ENCODE results near the gene DNER.

DNER gene

GRCh38 chr2:229718057-229718456, 3.7 kb upstream of the DNER start:
- no peak for DNase-seq
- in situ Hi-C loops (cut with HindIII; ENCODE audit: low pct_ligation_motif_present, low sequenced_read_pairs): no loop called here
- H3K27ac ChIP-seq: no peak overlapping the region
- H3K4me3 ChIP-seq (ENCODE audit: low read depth, low read length): no peak overlapping the region
- peaks cover 12% of the 10 kb centered on the region for H3K27me3 ChIP-seq (replicated peaks)
- H3K36me3 ChIP-seq (replicated peaks): no peaks in the 10 kb centered on the region
- no peak for TF ChIP-seq CTCF (IDR thresholded peaks at IDR 0.05; ENCODE audit: low read depth, low read length, missing control alignments)

GRCh38 chr2:229715895-229716507, 1.6 kb upstream of the DNER start:
- no peak for DNase-seq
- H3K27me3 ChIP-seq (replicated peaks): peaks cover 13% of the 10 kb centered on the region
- no peak overlapping the region for H3K4me3 ChIP-seq (ENCODE audit: low read depth, low read length)
- in situ Hi-C loops (cut with HindIII; ENCODE audit: low pct_ligation_motif_present, low sequenced_read_pairs): no loop called here
- peak; percentile 67 for TF ChIP-seq CTCF (IDR thresholded peaks at IDR 0.05; ENCODE audit: low read depth, low read length, missing control alignments)
- H3K27ac ChIP-seq: no peak overlapping the region
- H3K36me3 ChIP-seq (replicated peaks): no peaks in the 10 kb centered on the region

- in situ Hi-C loops (cut with HindIII; ENCODE audit: low pct_ligation_motif_present, low sequenced_read_pairs): no loop called here
- peak overlapping the region; percentile 54 for H3K4me3 ChIP-seq (ENCODE audit: low read depth, low read length)
- peak; percentile 55 for DNase-seq
- no peaks in the 10 kb centered on the region for H3K36me3 ChIP-seq (replicated peaks)
- peaks cover 13% of the 10 kb centered on the region for H3K27me3 ChIP-seq (replicated peaks)
- peak; percentile 5 for TF ChIP-seq CTCF (IDR thresholded peaks at IDR 0.05; ENCODE audit: low read depth, low read length, missing control alignments)
- H3K27ac ChIP-seq: no peak overlapping the region
These were observed 584 bp upstream of the DNER start for GRCh38 chr2:229714736-229715541.

GRCh38 chr2:229713371-229714079, 830 bp downstream of the DNER start:
- H3K27me3 ChIP-seq (replicated peaks): peaks cover 13% of the 10 kb centered on the region
- no peak for TF ChIP-seq CTCF (IDR thresholded peaks at IDR 0.05; ENCODE audit: low read depth, low read length, missing control alignments)
- no peak overlapping the region for H3K27ac ChIP-seq
- H3K36me3 ChIP-seq (replicated peaks): no peaks in the 10 kb centered on the region
- H3K4me3 ChIP-seq (ENCODE audit: low read depth, low read length): peak overlapping the region; percentile 54
- in situ Hi-C loops (cut with HindIII; ENCODE audit: low pct_ligation_motif_present, low sequenced_read_pairs): no loop called here
- no peak for DNase-seq

GRCh38 chr2:229712136-229712535, 2.2 kb downstream of the DNER start:
- H3K27ac ChIP-seq: no peak overlapping the region
- TF ChIP-seq CTCF (IDR thresholded peaks at IDR 0.05; ENCODE audit: low read depth, low read length, missing control alignments): no peak
- no peak for DNase-seq
- peaks cover 13% of the 10 kb centered on the region for H3K27me3 ChIP-seq (replicated peaks)
- in situ Hi-C loops (cut with HindIII; ENCODE audit: low pct_ligation_motif_present, low sequenced_read_pairs): no loop called here
- H3K4me3 ChIP-seq (ENCODE audit: low read depth, low read length): no peak overlapping the region
- H3K36me3 ChIP-seq (replicated peaks): no peaks in the 10 kb centered on the region
